HEK293 (cell line): Measurements from ENCODE around the gene LUC7L.
"Not testable (repeated sequence)": the region's sequence is repeated elsewhere in the genome, so short reads cannot be mapped to it uniquely, and the experiment has no call there.

Source experiments
- CTCF ChIA-PET: fragments of 350-600 bp; formaldehyde crosslinking; extraction: SDS; loops from one replicate; lab custom pipeline; 2021; ENCODE audit warnings: antibody characterized with exemption; lab: Yijun Ruan, JAX
- POLR2A ChIA-PET: fragments of 300-600 bp; formaldehyde crosslinking; extraction: SDS; loops from one replicate; lab custom pipeline; 2020; ENCODE audit warnings: antibody characterized with exemption, inconsistent platforms; lab: Yijun Ruan, JAX
- H3K27ac ChIP-seq: fragments of 200-500 bp; sonication (Bioruptor generic); 2 replicates; pipeline ENCODE4 v1.5.1; 2014; ENCODE audit warnings: low read depth, low read length, control low read depth, inconsistent platforms; ENCODE audit errors: extremely low read depth
- H3K36me3 ChIP-seq, 2 experiments: fragments of 200-500 bp in 1 of 2; sonication (Bioruptor generic) in 1 of 2; 1 replicate in 1 of 2; 2 replicates in 1 of 2; pipeline ENCODE4 v1.5.1; 2014 to 2017; ENCODE audit warnings: inconsistent platforms in 2 of 2, low read length in 2 of 2; ENCODE audit not compliant: control insufficient read depth in 2 of 2, insufficient read depth in 1 of 2
- H3K4me1 ChIP-seq: fragments of 200-500 bp; sonication (Bioruptor generic); 2 replicates; pipeline ENCODE4 v1.5.1; 2014; ENCODE audit warnings: mild to moderate bottlenecking, low read length, inconsistent platforms; ENCODE audit not compliant: control insufficient read depth, insufficient read depth
- H3K4me3 ChIP-seq: 2 replicates; pipeline ENCODE4 v1.5.1; 2011; ENCODE audit warnings: low read depth, mild to moderate bottlenecking, control low read depth, low read length, moderate library complexity
- H3K9me3 ChIP-seq: fragments of 200-500 bp; sonication (Bioruptor generic); 2 replicates; pipeline ENCODE4 v1.5.1; 2014; ENCODE audit warnings: low read depth, low read length, inconsistent platforms; ENCODE audit not compliant: control insufficient read depth, insufficient read depth
- BCL11B ChIP-seq: fragments of 450-650 bp; formaldehyde crosslinking; IDR thresholded peaks from 2 replicates; pipeline ENCODE4 v1.5.1; 2016; ENCODE audit warnings: low read depth, missing biosample characterization, missing genetic modification characterization
- EGR2 ChIP-seq: fragments of 450-650 bp; formaldehyde crosslinking; IDR thresholded peaks from 2 replicates; pipeline ENCODE4 v1.5.1; 2016; ENCODE audit warnings: low read depth, missing biosample characterization, missing genetic modification characterization
- GLI4 ChIP-seq: fragments of 450-650 bp; formaldehyde crosslinking; IDR thresholded peaks from 2 replicates; pipeline ENCODE4 v1.5.1; 2016; ENCODE audit warnings: missing biosample characterization, missing genetic modification characterization
- KLF8 ChIP-seq: fragments of 450-650 bp; formaldehyde crosslinking; IDR thresholded peaks from 2 replicates; pipeline ENCODE4 v1.5.1; 2016; ENCODE audit warnings: missing biosample characterization, missing genetic modification characterization
- ZFP37 ChIP-seq: fragments of 450-650 bp; formaldehyde crosslinking; IDR thresholded peaks from 2 replicates; pipeline ENCODE4 v1.5.1; 2016; ENCODE audit warnings: missing biosample characterization, missing genetic modification characterization
- ZNF146 ChIP-seq: fragments of 450-650 bp; formaldehyde crosslinking; IDR thresholded peaks from 2 replicates; pipeline ENCODE4 v1.5.1; 2016; ENCODE audit warnings: missing biosample characterization, missing genetic modification characterization
- ZNF221 ChIP-seq: fragments of 450-650 bp; formaldehyde crosslinking; IDR thresholded peaks from 2 replicates; pipeline ENCODE4 v1.5.1; 2017; ENCODE audit warnings: missing biosample characterization, missing genetic modification characterization, borderline replicate concordance
- ZNF280C ChIP-seq: fragments of 450-650 bp; formaldehyde crosslinking; IDR thresholded peaks from 2 replicates; pipeline ENCODE4 v1.5.1; 2016; ENCODE audit warnings: missing biosample characterization, missing genetic modification characterization
- ZNF335 ChIP-seq: fragments of 450-650 bp; formaldehyde crosslinking; conservative IDR thresholded peaks from 2 replicates; pipeline ENCODE4 v1.5.1; 2016; ENCODE audit warnings: missing biosample characterization, missing genetic modification characterization
- ZNF394 ChIP-seq: fragments of 450-650 bp; formaldehyde crosslinking; IDR thresholded peaks from 2 replicates; pipeline ENCODE4 v1.5.1; 2016; ENCODE audit warnings: missing biosample characterization, missing genetic modification characterization, mild to moderate bottlenecking, moderate library complexity, borderline replicate concordance
- ZNF626 ChIP-seq: fragments of 450-650 bp; sonication (Bioruptor Pico); formaldehyde crosslinking; IDR thresholded peaks from 2 replicates; pipeline ENCODE4 v1.5.1; 2018; ENCODE audit warnings: missing biosample characterization, missing genetic modification characterization, inconsistent platforms
- ZNF654 ChIP-seq: fragments of 450-650 bp; formaldehyde crosslinking; IDR thresholded peaks from 2 replicates; pipeline ENCODE4 v1.5.1; 2016; ENCODE audit warnings: low read depth, missing biosample characterization, missing genetic modification characterization
- ZNF677 ChIP-seq: fragments of 450-650 bp; IDR thresholded peaks from 2 replicates; pipeline ENCODE4 v1.5.0; 2018; ENCODE audit warnings: missing biosample characterization, mild to moderate bottlenecking, missing genetic modification characterization, moderate library complexity
- ZNF768 ChIP-seq: fragments of 450-650 bp; formaldehyde crosslinking; IDR thresholded peaks from 2 replicates; pipeline ENCODE4 v1.5.1; 2018; ENCODE audit warnings: missing biosample characterization, mild to moderate bottlenecking, missing genetic modification characterization
- ZSCAN16 ChIP-seq: fragments of 450-650 bp; formaldehyde crosslinking; IDR thresholded peaks from 2 replicates; pipeline ENCODE4 v1.5.1; 2016; ENCODE audit warnings: missing biosample characterization, missing genetic modification characterization
- TF ChIP-seq, protein P1 (sequence below): fragments of 450-650 bp; formaldehyde crosslinking; IDR thresholded peaks from 2 replicates; pipeline ENCODE4 v1.5.1; 2016; ENCODE audit warnings: missing biosample characterization, missing genetic modification characterization
- TF ChIP-seq, protein P2 (sequence below): fragments of 450-650 bp; IDR thresholded peaks from 2 replicates; pipeline ENCODE4 v1.5.1; 2018; ENCODE audit warnings: missing biosample characterization, mild to moderate bottlenecking, missing genetic modification characterization

The LUC7L gene

GRCh38 chr16:234468-235305 lies 5.4 kb upstream of the LUC7L start, which contains the start of gene FAM234A (continued):
- no peak for TF ChIP-seq ZNF280C (tag by site-specific recombination)
- no peak for TF ChIP-seq ZNF221
- TF ChIP-seq KLF8 (tag by site-specific recombination) = peak; percentile 71; the same call in 1 of the 2 replicates
- no peak for TF ChIP-seq ZNF654
- peak; percentile 17; the same call in 1 of the 2 replicates for TF ChIP-seq ZNF146
- TF ChIP-seq ZSCAN16 (tag by site-specific recombination) = no peak
- no peak for TF ChIP-seq ZNF626 (tag by site-specific recombination)
- TF ChIP-seq, protein P1, sequence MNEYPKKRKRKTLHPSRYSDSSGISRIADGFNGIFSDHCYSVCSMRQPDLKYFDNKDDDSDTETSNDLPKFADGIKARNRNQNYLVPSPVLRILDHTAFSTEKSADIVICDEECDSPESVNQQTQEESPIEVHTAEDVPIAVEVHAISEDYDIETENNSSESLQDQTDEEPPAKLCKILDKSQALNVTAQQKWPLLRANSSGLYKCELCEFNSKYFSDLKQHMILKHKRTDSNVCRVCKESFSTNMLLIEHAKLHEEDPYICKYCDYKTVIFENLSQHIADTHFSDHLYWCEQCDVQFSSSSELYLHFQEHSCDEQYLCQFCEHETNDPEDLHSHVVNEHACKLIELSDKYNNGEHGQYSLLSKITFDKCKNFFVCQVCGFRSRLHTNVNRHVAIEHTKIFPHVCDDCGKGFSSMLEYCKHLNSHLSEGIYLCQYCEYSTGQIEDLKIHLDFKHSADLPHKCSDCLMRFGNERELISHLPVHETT = peak; percentile 61; the same call in 1 of the 2 replicates
- peak; percentile 91 for TF ChIP-seq ZNF335 (tag by site-specific recombination)
- TF ChIP-seq, protein P2, sequence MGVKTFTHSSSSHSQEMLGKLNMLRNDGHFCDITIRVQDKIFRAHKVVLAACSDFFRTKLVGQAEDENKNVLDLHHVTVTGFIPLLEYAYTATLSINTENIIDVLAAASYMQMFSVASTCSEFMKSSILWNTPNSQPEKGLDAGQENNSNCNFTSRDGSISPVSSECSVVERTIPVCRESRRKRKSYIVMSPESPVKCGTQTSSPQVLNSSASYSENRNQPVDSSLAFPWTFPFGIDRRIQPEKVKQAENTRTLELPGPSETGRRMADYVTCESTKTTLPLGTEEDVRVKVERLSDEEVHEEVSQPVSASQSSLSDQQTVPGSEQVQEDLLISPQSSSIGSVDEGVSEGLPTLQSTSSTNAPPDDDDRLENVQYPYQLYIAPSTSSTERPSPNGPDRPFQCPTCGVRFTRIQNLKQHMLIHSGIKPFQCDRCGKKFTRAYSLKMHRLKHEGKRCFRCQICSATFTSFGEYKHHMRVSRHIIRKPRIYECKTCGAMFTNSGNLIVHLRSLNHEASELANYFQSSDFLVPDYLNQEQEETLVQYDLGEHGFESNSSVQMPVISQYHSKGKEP (tag by site-specific recombination) = 0 out of 2 replicates have a peak, but pooled peaks have one; percentile 12
- no peak; the same call in 1 of the 2 replicates for TF ChIP-seq ZNF394 (tag by site-specific recombination)
- peak; percentile 38; the same call in 1 of the 2 replicates for TF ChIP-seq ZFP37

- ChIA-PET CTCF (no interaction called here), POLR2A (interaction anchor here (0.6 to 3.9 kb wide), 2 partner anchors 121 to 1002 kb away, joined by 13 to 31 read pairs; partner anchors contain the start of gene AXIN1)
- H3K36me3 ChIP-seq = peaks cover 7 to 21% of the 10 kb centered on the region in 2 experiments
- no peaks in the 10 kb centered on the region for H3K4me1 ChIP-seq
- H3K9me3 ChIP-seq = no peaks in the 10 kb centered on the region
- H3K27ac ChIP-seq = no peak overlapping the region
- no peak overlapping the region for H3K4me3 ChIP-seq
- no peak for TF ChIP-seq BCL11B (tag by site-specific recombination)
- TF ChIP-seq ZNF768 (tag by site-specific recombination) = no peak
- TF ChIP-seq ZNF146 = no peak
- no peak for TF ChIP-seq ZNF677 (tag by site-specific recombination)
- no peak for TF ChIP-seq GLI4 (tag by site-specific recombination)
- 0 out of 2 replicates have a peak, but pooled peaks have one; percentile 22 for TF ChIP-seq EGR2
Measured at GRCh38 chr16:230949-231348, 1.7 kb upstream of the LUC7L start.

DNA sequence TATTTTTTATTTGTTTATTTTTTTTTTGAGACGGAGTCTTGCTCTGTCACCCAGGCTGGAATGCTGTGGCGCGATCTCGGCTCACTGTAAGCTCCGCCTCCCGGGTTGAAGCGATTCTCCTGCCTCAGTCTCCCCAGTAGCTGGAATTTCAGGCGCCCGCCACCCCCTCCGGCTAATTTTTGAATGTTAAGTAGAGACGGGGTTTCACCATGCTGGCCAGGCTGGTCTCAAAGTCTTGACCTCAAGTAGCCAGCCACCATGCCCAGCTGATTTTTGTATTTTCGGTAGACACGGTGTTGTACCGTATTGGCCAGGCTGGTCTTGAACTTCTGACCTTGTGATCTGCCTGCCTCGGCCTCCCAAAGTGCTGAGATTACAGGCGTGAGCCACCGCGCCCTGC lies 1.1 kb upstream of the LUC7L start:
- H3K4me3 ChIP-seq, H3K9me3 ChIP-seq, H3K4me1 ChIP-seq, H3K27ac ChIP-seq: not testable (repeated sequence)
- ChIA-PET CTCF (interaction anchor here (0.7 kb wide), 1 partner anchor 82 kb away, joined by 8 read pairs; no protein-coding TSS in a partner anchor), POLR2A (interaction anchor here (3.9 kb wide), 1 partner anchor 122 kb away, joined by 31 read pairs; the partner anchor contains the start of gene AXIN1)
- H3K36me3 ChIP-seq = peaks cover 7 to 26% of the 10 kb centered on the region in 2 experiments
